OCI-LY7 (cell line): ENCODE data around the gene AMOTL2. TPM values are rescaled to one million over a fixed set of nuclear protein-coding genes. Genes with fewer than 3 reads are reported as not detected.

Experiments
- BruUV-seq: library from RNA; stranded (reverse); fragments of 400-500 nt; replicated peaks from 2 replicates; lab custom pipeline; 2021; lab: Mats Ljungman, UMichigan
- CTCF ChIA-PET: fragments of 300-600 bp; sonication (Branson Sonifier 250); formaldehyde crosslinking; loops from one replicate; lab custom pipeline; 2022; ENCODE audit warnings: antibody characterized with exemption; ENCODE audit not compliant: unreplicated experiment; lab: Charles Lee
- POLR2A ChIA-PET: fragments of 300-600 bp; sonication (Branson Sonifier 250); formaldehyde crosslinking; loops from one replicate; lab custom pipeline; 2022; ENCODE audit warnings: antibody characterized with exemption; lab: Charles Lee
- DNase-seq: peaks from one replicate; pipeline ENCODE4 v3.0.0-alpha.2; 2015; ENCODE audit warnings: low spot score
- H2AFZ ChIP-seq: fragments of 200-600 bp; sonication (generic), shearing (Covaris generic); 2 replicates; pipeline ENCODE4 v1.6.1; 2014; ENCODE audit warnings: mild to moderate bottlenecking, antibody characterized with exemption, low read length, moderate library complexity
- H3K27ac ChIP-seq: fragments of 200-600 bp; sonication (generic); 2 replicates; pipeline ENCODE4 v1.5.1; 2014; ENCODE audit warnings: mixed run types, low read depth, mild to moderate bottlenecking, moderate library complexity, low read length, inconsistent platforms; ENCODE audit not compliant: poor library complexity, severe bottlenecking
- H3K36me3 ChIP-seq: fragments of 200-600 bp; sonication (generic); 2 replicates; pipeline ENCODE4 v1.6.1; 2014; ENCODE audit warnings: mild to moderate bottlenecking, antibody characterized with exemption, low read length, moderate library complexity, mixed read lengths; ENCODE audit not compliant: insufficient read depth
- H3K4me1 ChIP-seq: fragments of 200-600 bp; sonication (generic); 2 replicates; pipeline ENCODE4 v1.5.1; 2014; ENCODE audit warnings: mild to moderate bottlenecking, low read length; ENCODE audit not compliant: insufficient read depth, poor library complexity, severe bottlenecking
- H3K4me2 ChIP-seq: fragments of 200-600 bp; sonication (generic); 2 replicates; pipeline ENCODE4 v1.6.1; 2014; ENCODE audit warnings: mild to moderate bottlenecking, low read length
- H3K4me3 ChIP-seq: fragments of 200-600 bp; sonication (generic); 2 replicates; pipeline ENCODE4 v1.5.1; 2014; ENCODE audit warnings: mild to moderate bottlenecking, low read depth, low read length; ENCODE audit not compliant: poor library complexity, severe bottlenecking
- H3K79me2 ChIP-seq: fragments of 200-600 bp; sonication (generic); 2 replicates; pipeline ENCODE4 v1.6.1; 2016; ENCODE audit warnings: low read depth, mild to moderate bottlenecking, low read length, moderate library complexity, mixed read lengths; ENCODE audit not compliant: insufficient read depth
- H3K9me2 ChIP-seq: fragments of 200-600 bp; sonication (generic); 2 replicates; pipeline ENCODE4 v1.6.1; 2016; ENCODE audit warnings: mild to moderate bottlenecking, low read length, mixed read lengths; ENCODE audit not compliant: insufficient read depth
- H3K9me3 ChIP-seq: fragments of 200-600 bp; sonication (generic); 2 replicates; pipeline ENCODE4 v1.6.1; 2014; ENCODE audit warnings: mild to moderate bottlenecking, mixed run types, low read length, mixed read lengths
- H4K20me1 ChIP-seq: fragments of 200-600 bp; sonication (generic); 2 replicates; pipeline ENCODE4 v1.6.1; 2014; ENCODE audit warnings: mild to moderate bottlenecking, antibody characterized with exemption, low read length, moderate library complexity, mixed read lengths; ENCODE audit not compliant: insufficient read depth
- EZH2phosphoT487 ChIP-seq: fragments of 200-600 bp; sonication (generic); IDR thresholded peaks from 2 replicates; pipeline ENCODE4 v1.6.1; 2018; ENCODE audit warnings: low read depth, borderline replicate concordance, mild to moderate bottlenecking, mixed run types, antibody characterized with exemption, low read length, moderate library complexity, mixed read lengths
- intact Hi-C: fragments of 100-400 bp; cut with micrococcal nuclease; formaldehyde crosslinking; loops from one replicate; pipeline ENCODE4 v1.10.0; 2022; ENCODE audit not compliant: unreplicated experiment
- total RNA-seq, 2 experiments: library from RNA; depleted of rRNA in 1 of 2; stranded (reverse); fragments of >200 nt in 1 of 2; shearing (Covaris generic) in 1 of 2; gene quantifications; 2 replicates each; pipeline ENCODE4 v1.2.3, GENCODE V29; 2014 to 2022
- TF ChIP-seq, protein P1 (sequence below): fragments of 200-600 bp; sonication (generic); conservative IDR thresholded peaks from 2 replicates; pipeline ENCODE4 v1.5.1; 2014; ENCODE audit warnings: mild to moderate bottlenecking, antibody characterized with exemption, low read length, moderate library complexity, mixed read lengths

The AMOTL2 gene
- total RNA-seq, 2 experiments from 2014 or later: not detected

- DNase-seq: no peak
- CTCF ChIA-PET: no interaction called here
- no TSS peak for BruUV-seq
- H3K4me2 ChIP-seq: no peak overlapping the region
- H3K36me3 ChIP-seq: no peaks in the 10 kb centered on the region
- H3K4me1 ChIP-seq: no peaks in the 10 kb centered on the region
- no peak overlapping the region for H3K4me3 ChIP-seq
- H3K9me3 ChIP-seq: no peaks in the 10 kb centered on the region
- intact Hi-C loops: no loop called here
- TF ChIP-seq EZH2phosphoT487: no peak
- TF ChIP-seq, protein P1, sequence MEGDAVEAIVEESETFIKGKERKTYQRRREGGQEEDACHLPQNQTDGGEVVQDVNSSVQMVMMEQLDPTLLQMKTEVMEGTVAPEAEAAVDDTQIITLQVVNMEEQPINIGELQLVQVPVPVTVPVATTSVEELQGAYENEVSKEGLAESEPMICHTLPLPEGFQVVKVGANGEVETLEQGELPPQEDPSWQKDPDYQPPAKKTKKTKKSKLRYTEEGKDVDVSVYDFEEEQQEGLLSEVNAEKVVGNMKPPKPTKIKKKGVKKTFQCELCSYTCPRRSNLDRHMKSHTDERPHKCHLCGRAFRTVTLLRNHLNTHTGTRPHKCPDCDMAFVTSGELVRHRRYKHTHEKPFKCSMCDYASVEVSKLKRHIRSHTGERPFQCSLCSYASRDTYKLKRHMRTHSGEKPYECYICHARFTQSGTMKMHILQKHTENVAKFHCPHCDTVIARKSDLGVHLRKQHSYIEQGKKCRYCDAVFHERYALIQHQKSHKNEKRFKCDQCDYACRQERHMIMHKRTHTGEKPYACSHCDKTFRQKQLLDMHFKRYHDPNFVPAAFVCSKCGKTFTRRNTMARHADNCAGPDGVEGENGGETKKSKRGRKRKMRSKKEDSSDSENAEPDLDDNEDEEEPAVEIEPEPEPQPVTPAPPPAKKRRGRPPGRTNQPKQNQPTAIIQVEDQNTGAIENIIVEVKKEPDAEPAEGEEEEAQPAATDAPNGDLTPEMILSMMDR: no peak
- H2AFZ ChIP-seq: no peak overlapping the region
- no peaks in the 10 kb centered on the region for H4K20me1 ChIP-seq
- H3K79me2 ChIP-seq: no peaks in the 10 kb centered on the region
- H3K9me2 ChIP-seq: no peaks in the 10 kb centered on the region
- H3K27ac ChIP-seq: no peak overlapping the region
- POLR2A ChIA-PET: no interaction called here
Observed at GRCh38 chr3:134388788-134389485, 14.7 kb upstream of the AMOTL2 start.

- no peak for DNase-seq
- H3K4me1 ChIP-seq: no peaks in the 10 kb centered on the region
- POLR2A ChIA-PET: interaction anchor here (0.6 to 1.4 kb wide), 2 partner anchors 14 to 39 kb away, joined by 3 to 4 read pairs; no protein-coding TSS in a partner anchor
- H3K79me2 ChIP-seq: no peaks in the 10 kb centered on the region
- H3K9me2 ChIP-seq: no peaks in the 10 kb centered on the region
- no peak overlapping the region for H2AFZ ChIP-seq
- no peak overlapping the region for H3K27ac ChIP-seq
- no peak overlapping the region for H3K4me2 ChIP-seq
- no peak overlapping the region for H3K4me3 ChIP-seq
- CTCF ChIA-PET: no interaction called here
- TF ChIP-seq, protein P1: no peak
- TF ChIP-seq EZH2phosphoT487: no peak
- no peaks in the 10 kb centered on the region for H3K36me3 ChIP-seq
- BruUV-seq: no TSS peak
- intact Hi-C loops: no loop called here
- H3K9me3 ChIP-seq: no peaks in the 10 kb centered on the region
- H4K20me1 ChIP-seq: no peaks in the 10 kb centered on the region
Observed at GRCh38 chr3:134388292-134388691, 14.0 kb upstream of the AMOTL2 start.

GRCh38 chr3:134387293-134387692 is 13.0 kb upstream of the AMOTL2 start:
- no peaks in the 10 kb centered on the region for H3K9me3 ChIP-seq
- no peaks in the 10 kb centered on the region for H3K36me3 ChIP-seq
- H3K9me2 ChIP-seq: no peaks in the 10 kb centered on the region
- ChIA-PET POLR2A (interaction anchor here (1.4 kb wide), 1 partner anchor 15 kb away, joined by 4 read pairs; no protein-coding TSS in a partner anchor), CTCF (no interaction called here)
- H3K4me1 ChIP-seq: no peaks in the 10 kb centered on the region
- no peak for TF ChIP-seq EZH2phosphoT487
- TF ChIP-seq, protein P1: no peak
- no peak overlapping the region for H3K27ac ChIP-seq
- H4K20me1 ChIP-seq: no peaks in the 10 kb centered on the region
- no peak overlapping the region for H3K4me3 ChIP-seq
- intact Hi-C loops: no loop called here
- H3K79me2 ChIP-seq: no peaks in the 10 kb centered on the region
- no TSS peak for BruUV-seq
- DNase-seq: no peak
- no peak overlapping the region for H3K4me2 ChIP-seq
- H2AFZ ChIP-seq: no peak overlapping the region
